Suppressor macrophage (primary cell): ENCODE results near the gene SMIM5.

Source experiments
- DNase-seq, 4 experiments: peaks; one replicate each; pipeline ENCODE4 v3.0.0-alpha.2; 2020 to 2022

Gene SMIM5

DNA sequence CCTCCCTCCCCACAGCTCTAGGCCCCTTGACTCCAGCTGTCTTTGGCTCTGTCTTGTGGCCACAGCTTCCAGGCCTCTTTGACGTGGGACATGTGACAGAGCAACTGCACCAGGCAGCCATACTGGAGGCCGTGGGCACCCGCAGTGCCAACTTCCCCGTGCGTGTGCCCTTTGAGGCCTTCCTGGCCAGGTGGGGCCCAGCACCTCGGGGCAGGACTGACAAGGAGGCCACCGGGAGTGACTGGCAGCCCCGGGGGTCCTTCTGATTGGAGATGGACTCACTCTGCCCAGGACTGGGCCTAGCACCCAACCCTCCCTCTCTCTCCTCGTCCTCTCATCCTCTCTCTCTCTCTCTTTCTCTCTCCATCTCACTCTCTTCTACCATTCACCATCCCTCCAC lies 30.1 kb upstream of the SMIM5 start:
- peak in 1 of 4 experiments; percentile 1 for DNase-seq

DNA sequence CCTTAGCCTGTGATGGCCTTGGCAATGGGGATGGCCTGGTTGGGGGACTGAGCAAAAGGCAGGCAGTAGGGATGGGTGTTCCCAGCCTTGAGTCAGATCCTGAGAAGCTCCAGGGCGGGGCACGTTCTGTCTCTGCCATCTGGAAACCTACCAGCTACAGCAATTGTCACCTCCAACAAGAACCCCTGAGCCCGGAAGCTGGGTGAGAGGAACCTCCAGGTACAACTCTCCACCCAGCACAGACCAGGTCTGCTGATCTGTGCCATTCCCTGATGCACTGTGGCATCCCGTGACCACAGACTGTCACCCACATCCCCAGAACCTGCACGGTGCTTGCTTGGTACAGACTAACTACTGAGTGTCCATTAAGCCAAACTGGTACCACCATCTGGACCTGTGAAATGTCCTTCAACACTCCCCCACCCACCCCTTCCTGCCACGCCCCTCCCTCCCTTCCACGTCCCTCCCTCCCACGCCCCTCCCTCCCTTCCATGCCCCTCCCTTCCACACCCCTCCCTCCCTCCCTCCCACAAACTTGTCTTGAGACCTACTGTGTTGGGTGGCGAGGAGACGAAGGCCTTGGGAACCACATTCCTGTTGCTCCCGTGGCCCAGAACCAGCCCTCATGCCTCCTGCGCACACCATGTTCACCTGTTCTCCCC lies 29.1 kb upstream of the SMIM5 start:
- peak in 1 of 4 experiments; percentile 2 for DNase-seq

DNA sequence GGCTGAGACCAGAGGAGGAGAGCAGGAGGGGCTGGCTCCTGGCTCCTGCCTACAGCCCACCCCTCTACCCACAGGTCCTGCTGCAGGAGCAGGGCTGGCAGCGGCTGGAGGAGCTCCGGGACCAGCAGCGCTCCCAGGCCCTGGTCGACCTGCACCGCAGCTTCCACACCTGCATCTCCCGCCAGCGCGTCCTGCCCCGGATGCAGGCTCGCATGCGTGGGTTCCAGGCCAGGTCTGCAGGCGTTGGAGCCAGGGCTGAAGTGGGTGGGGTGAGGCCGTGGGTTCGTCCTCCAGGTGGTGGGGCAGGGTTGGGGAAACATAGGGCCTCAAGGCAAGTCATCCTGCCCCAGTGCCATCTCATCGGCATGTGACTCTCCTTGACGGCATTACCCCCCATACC lies 27.4 kb upstream of the SMIM5 start:
- no peak for DNase-seq

DNA sequence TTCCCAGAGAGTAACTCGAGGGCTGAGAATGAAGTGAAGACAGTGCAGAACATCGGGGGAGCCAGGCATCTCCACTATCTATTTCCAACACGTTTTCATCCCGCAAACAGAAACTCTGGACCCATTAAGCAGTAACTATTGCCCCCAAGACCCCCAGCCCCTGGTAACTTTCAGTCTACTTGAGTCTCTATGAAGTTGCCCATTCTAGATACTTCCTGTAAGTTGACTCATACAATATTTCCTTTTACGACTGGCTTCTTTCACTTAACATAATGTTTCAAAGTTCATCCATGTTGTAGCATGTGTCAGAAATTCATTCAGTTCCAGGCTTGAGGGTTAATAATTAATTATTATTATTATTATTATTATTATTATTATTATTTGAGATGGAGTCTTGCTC lies 26.1 kb upstream of the SMIM5 start:
- no peak for DNase-seq

DNA sequence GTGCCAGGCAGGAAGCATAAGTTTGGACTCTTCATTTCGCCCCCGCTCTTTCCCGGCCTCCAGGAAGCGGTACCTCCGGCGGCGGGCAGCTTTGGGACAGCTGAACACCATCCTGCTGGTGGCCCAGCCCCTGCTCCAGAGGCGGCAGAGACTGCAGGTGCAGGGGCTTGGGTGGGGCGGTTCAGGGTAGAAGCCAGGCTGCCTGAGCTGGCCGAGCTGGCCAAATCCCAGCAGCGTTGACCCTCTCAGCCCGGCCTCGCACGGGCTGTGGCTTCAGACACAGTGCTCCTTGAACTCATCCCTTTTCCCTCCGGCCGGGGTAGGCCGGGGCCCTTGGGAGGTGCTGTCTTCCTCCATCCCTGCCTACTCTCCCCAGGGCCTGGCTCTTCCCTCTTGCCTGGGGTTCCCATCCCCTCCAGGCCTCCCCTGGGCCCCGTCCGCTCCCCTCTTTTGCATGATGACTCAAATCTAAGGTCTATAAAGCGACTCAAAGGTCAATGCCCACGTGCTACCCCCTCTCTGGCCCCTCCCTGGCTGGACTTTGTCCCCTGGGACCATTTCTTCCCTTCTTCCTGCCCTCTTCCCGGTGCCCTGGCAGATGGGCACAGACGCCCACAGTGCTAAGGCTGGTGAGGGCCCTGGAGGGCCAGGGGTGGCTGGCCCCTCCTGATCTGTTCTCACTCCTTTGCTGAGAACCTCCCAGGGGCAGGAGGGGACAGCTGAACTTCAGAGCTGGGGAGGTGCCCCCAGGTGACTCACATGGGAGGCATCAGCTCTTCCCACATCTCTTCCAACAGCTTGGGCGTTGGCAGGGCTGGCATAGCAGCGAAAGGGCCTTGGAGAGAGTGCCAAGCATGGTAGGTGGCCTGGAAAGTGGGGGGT lies 22.9 kb upstream of the SMIM5 start:
- DNase-seq = no peak

DNA sequence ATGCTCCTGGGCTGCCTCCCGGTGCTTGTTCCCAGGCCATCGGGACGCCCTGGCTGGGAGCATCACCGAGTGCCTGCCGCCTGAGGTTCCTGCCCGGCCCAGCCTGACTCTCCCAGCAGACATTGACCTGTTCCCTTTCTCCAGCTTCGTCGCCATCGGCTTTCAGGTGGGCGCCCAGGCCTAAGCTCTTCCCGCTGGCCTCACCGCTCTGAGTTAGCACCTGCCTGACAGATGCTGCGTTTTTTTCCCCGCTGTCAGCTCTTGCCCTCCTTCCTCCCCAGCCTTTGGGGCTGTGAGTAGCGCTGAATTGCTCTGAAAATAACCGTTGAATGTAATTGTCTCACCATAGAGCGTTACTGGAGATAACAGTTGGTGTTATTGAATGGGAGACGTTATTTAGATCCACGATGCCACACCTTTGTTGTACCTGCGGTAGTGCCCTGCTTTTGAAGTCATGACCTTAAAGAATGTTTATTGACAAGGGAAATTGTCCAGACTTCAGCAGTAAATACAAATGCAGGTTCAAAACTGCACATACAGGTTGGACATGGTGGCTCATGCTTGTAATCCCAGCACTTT lies 21.3 kb upstream of the SMIM5 start:
- no peak for DNase-seq

DNA sequence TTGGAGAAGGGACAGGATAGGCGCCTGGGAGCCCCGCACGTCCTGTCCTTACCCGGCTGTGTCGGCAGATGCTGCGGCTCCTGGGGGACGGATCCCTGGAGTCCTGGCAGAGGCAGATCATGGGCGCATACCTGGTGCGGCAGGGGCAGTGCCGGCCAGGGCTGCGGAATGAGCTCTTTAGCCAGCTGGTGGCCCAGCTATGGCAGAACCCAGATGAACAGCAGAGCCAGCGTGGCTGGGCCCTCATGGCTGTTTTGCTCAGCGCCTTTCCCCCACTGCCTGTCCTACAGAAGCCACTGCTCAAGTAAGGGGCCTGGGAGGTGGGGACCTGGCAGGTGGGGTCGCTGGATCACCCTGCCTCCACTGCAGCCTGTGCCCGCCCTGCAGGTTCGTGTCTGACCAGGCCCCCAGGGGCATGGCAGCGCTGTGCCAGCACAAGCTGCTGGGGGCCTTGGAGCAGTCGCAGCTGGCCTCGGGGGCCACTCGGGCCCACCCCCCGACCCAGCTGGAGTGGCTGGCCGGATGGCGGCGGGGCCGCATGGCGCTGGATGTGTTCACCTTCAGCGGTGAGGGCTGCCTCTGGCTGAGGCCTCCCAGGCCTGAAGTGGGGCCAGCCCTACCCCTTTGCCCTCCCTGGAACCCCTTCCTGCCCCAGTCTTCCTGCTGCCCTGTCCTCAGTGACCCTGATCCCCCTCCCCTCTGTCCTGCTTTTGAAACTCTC lies 20.2 kb upstream of the SMIM5 start:
- no peak for DNase-seq

DNA sequence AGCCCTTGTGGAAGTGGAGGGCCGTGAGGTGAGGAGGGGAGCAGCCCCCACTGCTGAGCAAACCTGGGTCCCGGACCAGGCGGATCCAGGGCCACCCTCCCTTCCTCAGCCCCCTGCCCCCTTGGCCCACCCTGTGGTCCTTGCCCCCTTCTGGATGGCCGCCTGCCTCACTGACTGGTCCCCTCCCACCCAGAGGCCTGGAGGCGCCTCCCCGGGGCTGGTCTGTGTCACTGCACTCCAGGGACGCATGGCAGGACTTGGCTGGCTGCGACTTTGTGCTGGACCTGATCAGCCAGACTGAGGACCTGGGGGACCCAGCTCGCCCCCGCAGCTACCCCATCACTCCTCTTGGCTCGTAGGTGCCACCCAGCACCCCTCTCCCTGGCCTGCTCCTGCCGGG lies 19.2 kb upstream of the SMIM5 start:
- no peak for DNase-seq

DNA sequence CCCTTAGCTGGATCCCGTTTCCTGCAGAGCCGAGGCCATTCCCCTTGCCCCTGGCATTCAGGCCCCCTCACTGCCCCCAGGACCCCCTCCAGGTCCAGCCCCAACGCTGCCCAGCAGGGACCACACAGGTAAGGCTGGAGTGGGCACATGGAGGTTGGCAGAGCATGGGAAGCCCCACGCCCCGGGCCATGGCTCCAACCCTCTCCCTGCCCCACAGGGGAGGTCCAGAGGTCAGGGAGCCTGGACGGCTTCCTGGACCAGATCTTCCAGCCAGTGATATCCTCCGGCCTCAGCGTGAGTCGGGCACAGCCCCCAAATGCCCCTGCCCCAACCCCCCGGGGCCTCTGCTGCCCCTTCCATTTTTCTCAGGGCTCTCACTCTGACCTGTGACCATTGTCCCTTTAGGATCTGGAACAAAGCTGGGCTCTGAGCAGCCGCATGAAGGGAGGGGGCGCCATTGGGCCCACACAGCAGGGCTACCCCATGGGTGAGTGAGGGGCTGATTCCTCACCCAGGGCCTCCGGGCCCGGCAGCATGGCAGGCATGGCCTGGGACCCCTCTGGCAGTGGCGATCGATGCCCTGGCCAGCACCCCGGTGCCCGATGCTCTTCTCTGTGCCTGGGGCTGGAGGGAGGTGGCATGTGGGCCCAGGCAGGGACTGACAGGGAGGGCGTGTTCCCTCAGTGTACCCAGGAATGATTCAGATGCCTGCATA lies 18.5 kb upstream of the SMIM5 start:
- DNase-seq = no peak

DNA sequence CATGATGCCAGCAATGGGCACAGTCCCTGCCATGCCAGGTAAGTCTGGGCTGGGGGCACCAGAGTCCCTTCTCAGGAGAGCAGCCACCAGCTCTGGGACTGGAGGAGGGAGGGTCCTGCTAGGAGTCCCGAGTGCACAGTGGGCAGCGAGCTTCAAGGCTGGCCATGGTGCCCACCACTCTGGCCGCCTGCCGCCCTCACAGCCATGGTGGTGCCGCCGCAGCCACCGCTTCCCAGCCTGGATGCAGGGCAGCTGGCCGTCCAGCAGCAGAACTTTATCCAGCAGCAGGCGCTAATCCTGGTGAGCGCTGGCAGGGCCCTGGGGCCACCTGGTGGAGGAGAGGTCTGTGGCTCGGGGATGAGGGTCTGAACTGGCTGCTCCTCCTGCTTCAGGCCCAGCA lies 17.9 kb upstream of the SMIM5 start:
- no peak for DNase-seq

DNA sequence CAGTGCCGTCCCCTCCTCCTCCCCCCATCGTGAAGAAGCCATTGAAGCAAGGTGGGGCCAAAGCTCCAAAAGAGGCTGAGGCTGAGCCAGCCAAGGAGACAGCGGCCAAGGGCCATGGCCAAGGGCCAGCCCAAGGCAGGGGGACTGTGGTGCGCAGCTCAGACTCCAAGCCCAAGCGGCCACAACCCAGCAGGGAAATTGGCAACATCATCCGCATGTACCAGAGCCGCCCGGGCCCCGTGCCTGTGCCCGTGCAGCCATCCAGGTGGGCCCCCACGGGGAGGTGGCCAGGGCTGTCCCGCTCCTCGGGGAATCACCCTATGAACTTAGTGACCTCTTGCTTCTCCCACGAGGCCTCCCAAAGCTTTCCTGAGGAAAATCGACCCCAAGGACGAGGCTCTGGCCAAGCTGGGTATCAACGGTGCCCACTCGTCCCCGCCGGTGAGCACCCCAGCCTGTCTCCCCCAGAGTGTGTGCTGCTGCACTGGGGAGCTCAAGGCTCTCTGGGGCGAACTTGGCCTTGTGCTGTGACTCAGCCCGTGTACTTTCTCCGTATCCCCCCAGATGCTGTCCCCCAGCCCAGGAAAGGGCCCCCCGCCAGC lies 16.6 kb upstream of the SMIM5 start:
- DNase-seq = no peak

DNA sequence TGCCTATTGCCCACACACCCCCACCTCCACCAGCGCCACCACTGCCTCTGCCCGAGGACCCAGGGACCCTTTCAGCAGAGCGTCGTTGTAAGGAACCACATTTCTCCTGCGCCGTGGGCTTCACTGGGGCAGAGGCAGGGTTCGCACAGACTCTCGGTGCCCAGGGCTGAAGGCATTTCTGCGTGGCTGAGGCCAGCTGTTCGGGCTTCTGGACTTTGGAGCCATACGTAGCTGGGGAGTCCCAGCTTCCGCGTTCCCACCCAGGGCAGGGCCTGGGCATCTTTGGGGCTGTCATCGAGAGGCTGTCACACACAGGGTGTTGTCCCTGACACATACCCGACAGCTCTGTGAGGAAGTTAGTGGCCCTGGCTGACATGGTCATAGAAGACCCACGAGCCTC lies 16.0 kb upstream of the SMIM5 start:
- no peak for DNase-seq

DNA sequence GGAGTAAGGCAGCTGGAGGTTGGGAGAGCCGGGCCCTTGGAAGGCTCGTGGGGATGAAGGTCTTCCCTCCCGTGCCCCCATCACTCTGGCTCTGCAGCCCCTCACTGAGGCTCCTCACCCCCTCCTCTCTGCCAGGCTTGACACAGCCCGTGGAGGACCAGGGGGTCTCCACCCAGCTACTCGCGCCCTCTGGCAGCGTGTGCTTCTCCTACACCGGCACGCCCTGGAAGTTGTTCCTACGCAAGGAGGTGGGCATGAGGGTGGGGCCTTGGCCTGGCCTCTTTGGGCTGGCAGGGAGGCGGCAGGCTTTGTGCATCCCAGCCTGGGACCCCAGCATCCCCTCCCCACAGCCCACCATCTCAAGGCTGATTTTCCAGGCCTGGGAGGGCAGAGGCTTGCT lies 15.6 kb upstream of the SMIM5 start:
- DNase-seq = no peak

DNA sequence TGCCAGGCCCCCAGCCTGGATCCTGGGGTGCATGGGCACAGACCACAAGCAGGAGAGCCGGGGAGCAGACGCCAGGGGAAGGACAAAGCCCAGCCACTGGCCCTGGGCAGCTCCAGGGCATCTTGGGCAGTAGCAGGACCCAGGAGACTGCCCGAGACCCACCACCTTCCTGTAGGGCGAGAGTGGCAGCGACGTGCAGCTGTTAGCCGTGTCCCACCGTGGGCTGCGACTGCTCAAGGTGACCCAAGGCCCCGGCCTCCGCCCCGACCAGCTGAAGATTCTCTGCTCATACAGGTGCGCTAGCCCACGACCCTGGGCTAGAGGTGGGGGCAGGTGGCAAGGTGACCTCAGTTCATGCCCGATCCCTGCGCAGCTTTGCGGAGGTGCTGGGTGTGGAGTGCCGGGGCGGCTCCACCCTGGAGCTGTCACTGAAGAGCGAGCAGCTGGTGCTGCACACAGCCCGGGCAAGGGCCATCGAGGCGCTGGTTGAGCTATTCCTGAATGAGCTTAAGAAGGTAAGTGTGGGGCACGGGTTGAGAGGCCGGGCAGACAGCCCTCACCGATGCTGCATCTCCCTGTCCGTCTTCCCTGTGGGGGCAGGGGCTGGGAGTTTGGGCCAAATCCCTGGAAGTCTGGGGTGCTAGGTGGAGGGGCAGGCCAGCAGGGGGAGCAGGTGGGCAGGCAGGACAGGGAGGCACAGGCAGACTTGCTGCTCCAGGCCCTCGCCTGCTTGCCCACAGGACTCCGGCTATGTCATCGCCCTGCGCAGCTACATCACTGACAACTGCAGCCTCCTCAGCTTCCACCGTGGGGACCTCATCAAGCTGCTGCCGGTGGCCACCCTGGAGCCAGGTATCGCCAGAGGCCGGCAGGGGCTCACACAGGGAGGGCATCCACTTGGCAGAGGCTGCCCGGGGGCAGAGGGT lies 13.5 kb upstream of the SMIM5 start:
- peak in 3 of 4 experiments; percentile 24 to 44 (median 33) for DNase-seq

DNA sequence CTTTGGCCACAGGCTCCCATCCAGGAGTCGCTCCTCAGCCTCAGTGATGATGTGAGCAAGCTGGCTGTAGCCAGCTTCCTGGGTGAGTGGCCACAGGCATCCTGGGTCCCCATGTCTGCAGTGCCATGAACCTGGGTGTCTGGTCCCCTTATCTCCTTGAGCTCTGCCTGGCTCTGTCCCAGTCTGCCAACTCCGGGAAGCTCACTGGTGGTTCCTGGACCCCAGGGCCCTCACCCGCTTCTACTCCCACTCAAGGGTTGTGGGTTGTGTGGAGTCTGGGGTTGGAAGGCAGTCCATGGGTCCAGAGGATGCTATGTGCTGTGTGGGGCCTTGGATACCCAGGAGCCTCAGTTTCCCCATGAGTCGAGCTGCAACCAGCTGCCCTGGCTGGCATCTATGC lies 11.7 kb upstream of the SMIM5 start:
- no peak for DNase-seq

DNA sequence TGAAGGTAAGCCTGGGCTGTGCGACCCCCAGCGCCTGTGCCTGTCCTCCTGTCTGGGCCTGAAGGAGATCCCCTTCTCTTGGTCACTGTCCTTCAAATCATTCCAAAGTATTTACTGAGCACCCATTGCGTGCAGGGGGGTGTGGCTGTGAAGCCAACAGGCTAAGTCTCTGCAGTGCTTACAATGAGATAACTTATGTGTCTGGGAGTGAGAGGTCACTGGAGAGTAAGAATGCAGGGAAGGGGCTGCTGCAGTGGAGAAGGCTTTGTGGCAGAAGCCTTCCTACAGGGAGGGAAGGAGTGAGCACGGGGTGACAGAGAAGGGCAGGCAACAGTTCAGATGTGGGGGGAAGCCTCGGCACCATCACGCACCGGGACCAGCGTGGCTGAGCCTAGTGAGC lies 11.2 kb upstream of the SMIM5 start:
- DNase-seq = no peak

DNA sequence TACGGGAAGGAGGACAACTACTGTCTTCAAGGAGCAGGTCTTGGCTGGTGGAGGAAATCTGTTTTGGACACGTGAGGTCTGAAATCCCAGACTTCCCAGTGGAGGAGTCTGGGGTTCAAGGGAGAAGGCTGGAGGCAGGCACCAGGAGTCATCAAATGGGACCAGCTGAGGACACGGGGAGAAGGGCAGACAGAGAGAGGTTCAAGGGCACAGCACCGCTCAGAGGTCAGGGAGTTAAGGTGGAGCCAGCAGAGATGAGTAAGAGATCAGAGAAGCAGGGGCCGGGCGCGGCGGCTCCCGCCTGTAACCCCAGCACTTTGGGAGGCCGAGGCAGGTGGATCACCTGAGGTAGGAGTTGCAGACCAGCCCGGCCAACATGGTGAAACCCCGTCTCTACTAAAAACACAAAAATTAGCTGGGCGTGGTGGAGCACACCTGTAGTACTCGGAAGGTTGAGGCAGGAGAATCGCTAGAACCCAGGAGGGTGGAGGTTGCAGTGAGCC lies 10.4 kb upstream of the SMIM5 start:
- no peak for DNase-seq

DNA sequence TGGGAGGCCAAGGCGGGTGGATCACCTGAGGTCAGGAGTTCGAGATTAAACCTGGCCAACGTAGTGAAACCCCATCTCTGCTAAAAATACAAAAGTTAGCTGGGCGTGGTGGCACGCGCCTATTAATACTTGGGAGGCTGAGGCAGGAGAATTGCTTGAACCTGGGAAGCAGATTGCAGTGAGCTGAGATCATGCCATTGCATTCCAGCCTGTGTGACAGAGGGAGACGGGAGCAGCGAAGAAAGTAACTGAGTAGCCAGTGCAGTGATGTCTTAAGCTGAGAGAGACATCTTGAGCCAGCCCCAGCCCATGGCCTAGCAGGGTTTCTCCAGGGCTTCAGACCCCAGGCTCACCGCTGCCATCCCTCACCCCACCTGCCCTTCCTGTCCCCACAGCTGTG lies 9.8 kb upstream of the SMIM5 start:
- DNase-seq = no peak

DNA sequence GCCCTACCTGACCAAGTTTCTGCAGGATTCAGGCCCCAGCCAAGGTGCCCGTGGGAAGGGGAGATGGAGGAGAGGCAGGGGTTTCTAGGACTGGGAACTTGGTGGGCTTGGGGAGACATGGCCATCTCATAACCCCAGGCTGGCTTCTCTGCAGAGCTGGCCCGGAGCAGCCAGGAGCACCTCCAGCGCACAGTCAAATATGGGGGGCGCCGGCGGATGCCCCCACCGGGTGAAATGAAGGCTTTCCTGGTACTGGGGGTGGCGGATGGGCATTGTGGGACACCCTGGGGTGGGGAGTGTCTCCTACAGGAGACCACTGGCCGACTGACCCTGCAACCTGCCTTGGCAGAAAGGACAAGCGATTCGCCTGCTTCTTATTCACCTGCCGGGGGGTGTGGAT lies 9.2 kb upstream of the SMIM5 start:
- no peak for DNase-seq

DNA sequence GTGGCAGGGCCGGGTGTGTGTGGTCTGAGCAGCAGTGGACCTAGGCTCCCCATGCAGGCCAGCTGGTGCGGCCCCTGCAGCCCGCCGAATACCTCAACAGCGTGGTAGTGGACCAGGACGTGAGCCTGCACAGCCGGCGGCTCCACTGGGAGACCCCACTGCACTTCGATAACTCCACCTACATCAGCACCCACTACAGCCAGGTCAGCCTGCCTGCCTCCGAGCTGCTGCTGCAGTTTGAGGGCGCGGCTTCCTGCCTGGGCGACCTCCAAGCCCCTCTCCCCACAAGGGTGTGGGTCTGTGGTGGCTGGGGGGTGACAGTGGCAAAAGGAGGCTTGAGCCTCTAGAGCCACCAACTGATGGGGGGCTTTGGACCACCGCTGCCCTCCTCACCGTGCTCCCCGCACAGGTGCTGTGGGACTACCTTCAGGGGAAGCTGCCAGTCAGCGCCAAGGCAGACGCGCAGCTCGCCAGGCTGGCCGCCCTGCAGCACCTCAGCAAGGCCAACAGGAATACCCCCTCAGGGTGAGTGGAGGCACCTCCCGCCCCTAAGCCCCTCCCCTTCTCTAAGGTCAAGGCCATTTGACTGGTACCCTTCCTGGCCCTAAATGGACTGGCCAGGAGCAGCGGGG lies 8.4 kb upstream of the SMIM5 start:
- DNase-seq = no peak
